Suprapubic skin (tissue), 3 donors: ENCODE results near the gene CCSAP.

Source experiments
- CTCF ChIP-seq, 2 donors: fragments of 200-600 bp in 1 of 2; fragments of 450-650 bp in 1 of 2; sonication (generic) in 1 of 2; IDR thresholded peaks; one replicate each; pipeline ENCODE4 v1.5.1; 2016 to 2019; ENCODE audit warnings: antibody characterized with exemption in 2 of 2, mild to moderate bottlenecking in 1 of 2, moderate library complexity in 1 of 2
- POLR2A ChIP-seq, 2 donors: fragments of 450-650 bp; IDR thresholded peaks; one replicate each; pipeline ENCODE4 v1.6.1; 2017; ENCODE audit warnings: antibody characterized with exemption in 2 of 2, mild to moderate bottlenecking in 2 of 2, moderate library complexity in 2 of 2

GRCh38 chr1:229318056-229318455 is 24.8 kb downstream of the CCSAP start:
- TF ChIP-seq CTCF (IDR thresholded peaks at IDR 0.05): no peak
- TF ChIP-seq POLR2A (IDR thresholded peaks at IDR 0.05): no peak
